Posterior cingulate gyrus (tissue), 11 donors: ENCODE data around the gene PNMA8B.

Experiments
- DNase-seq, 10 donors: peaks; one replicate each; pipeline versions ENCODE4 v3.0.0 to v3.0.0-alpha.2; 2020 to 2021; ENCODE audit warnings: mixed read lengths in 3 of 10
- intact Hi-C: fragments of 100-400 bp; cut with DNase I; formaldehyde crosslinking; loops from one replicate; pipeline ENCODE4 v1.15.1; 2023

The PNMA8B gene

GRCh38 chr19:46489445-46490272 is 6.0 kb downstream of the PNMA8B start:
- intact Hi-C loops: loop anchor here (1.0 kb wide), 1 partner anchor 24 kb away; no protein-coding TSS in a partner anchor
- DNase-seq: peak in 7 of 10 donors; percentile 48 to 95 (median 65)

- intact Hi-C loops: loop anchor here (1.0 kb wide), 1 partner anchor 93 kb away; no protein-coding TSS in a partner anchor
- DNase-seq: peak in 1 of 10 donors; percentile 70
These were observed 7.1 kb downstream of the PNMA8B start for GRCh38 chr19:46488551-46488950.

- intact Hi-C loops: loop anchor here (1.0 to 2.0 kb wide), 2 partner anchors 85 to 93 kb away; no protein-coding TSS in a partner anchor
These were observed 7.7 kb downstream of the PNMA8B start for GRCh38 chr19:46487802-46488445.

GRCh38 chr19:46487178-46487801 is 8.4 kb downstream of the PNMA8B start:
- intact Hi-C loops: loop anchor here (2.0 kb wide), 1 partner anchor 84 kb away; no protein-coding TSS in a partner anchor
- DNase-seq: peak in 1 of 10 donors; percentile 85

More at GRCh38 chr19:46487802-46488445, 7.7 kb downstream of the PNMA8B start:
- peak; percentile 70 to 97 (median 86) for DNase-seq

GRCh38 chr19:46486358-46486757 is 9.3 kb downstream of the PNMA8B start:
- DNase-seq: no peak
- intact Hi-C loops: loop anchor here (2.0 kb wide), 1 partner anchor 84 kb away; no protein-coding TSS in a partner anchor

GRCh38 chr19:46484656-46485055 is 11.0 kb downstream of the PNMA8B start:
- DNase-seq: no peak
- intact Hi-C loops: no loop called here

GRCh38 chr19:46482631-46483030 is 13.0 kb downstream of the PNMA8B start:
- peak in 1 of 10 donors; percentile 4 for DNase-seq
- intact Hi-C loops: no loop called here

GRCh38 chr19:46481947-46482346 is 13.7 kb downstream of the PNMA8B start:
- peak in 2 of 10 donors; percentile 22 for DNase-seq

GRCh38 chr19:46481223-46481848 is 14.3 kb downstream of the PNMA8B start:
- intact Hi-C loops: no loop called here
- peak in 2 of 10 donors; percentile 3 to 16 for DNase-seq

More at GRCh38 chr19:46481947-46482346, 13.7 kb downstream of the PNMA8B start:
- intact Hi-C loops: no loop called here

GRCh38 chr19:46480415-46480814 is 15.3 kb downstream of the PNMA8B start:
- intact Hi-C loops: no loop called here

GRCh38 chr19:46478356-46478986 is 17.2 kb downstream of the PNMA8B start:
- intact Hi-C loops: no loop called here
- DNase-seq: peak in 8 of 10 donors; percentile 40 to 94 (median 74)

More at GRCh38 chr19:46480415-46480814, 15.3 kb downstream of the PNMA8B start:
- DNase-seq: peak in 2 of 10 donors; percentile 13 to 42

GRCh38 chr19:46475986-46476385 is 19.7 kb downstream of the PNMA8B start:
- intact Hi-C loops: no loop called here
- no peak for DNase-seq

- intact Hi-C loops: loop anchor here (5.0 kb wide), 1 partner anchor 47 kb away; the partner anchor contains the start of gene PNMA8C
- DNase-seq: no peak
These were observed 21.5 kb downstream of the PNMA8B start for GRCh38 chr19:46474211-46474610.

- peak in 1 of 10 donors; percentile 19 for DNase-seq
- intact Hi-C loops: loop anchor here (5.0 kb wide), 1 partner anchor 45 kb away; the partner anchor contains the start of gene PNMA8C
These were observed 23.1 kb downstream of the PNMA8B start for GRCh38 chr19:46472592-46472991.

- intact Hi-C loops: loop anchor here (5.0 kb wide), 1 partner anchor 45 kb away; the partner anchor contains the start of gene PNMA8C
- DNase-seq: peak in 1 of 10 donors; percentile 38
These were observed 23.7 kb downstream of the PNMA8B start for GRCh38 chr19:46471811-46472543.

GRCh38 chr19:46471116-46471733 is 24.4 kb downstream of the PNMA8B start, which contains the start of gene PNMA8A:
PNMA8A (minus strand) TSS chr19:46471563; CDS start chr19:46471035, 528 bp downstream.
- intact Hi-C loops: loop anchor here (5.0 kb wide), 1 partner anchor 44 kb away; the partner anchor contains the start of gene PNMA8C
- DNase-seq: peak; percentile 66 to 97 (median 84)

- DNase-seq: peak in 1 of 10 donors; percentile 61
- intact Hi-C loops: loop anchor here (5.0 kb wide), 1 partner anchor 43 kb away; the partner anchor contains the start of gene PNMA8C
These were observed 25.3 kb downstream of the PNMA8B start for GRCh38 chr19:46470376-46470775.
